OCI-LY7 (cell line): Measurements from ENCODE around the gene PNLIPRP3. TPM values are rescaled to one million over a fixed set of nuclear protein-coding genes. Genes with fewer than 3 reads are reported as not detected.

Experiments
- BruUV-seq: library from RNA; stranded (reverse); fragments of 400-500 nt; replicated peaks from 2 replicates; lab custom pipeline; 2021; lab: Mats Ljungman, UMichigan
- CTCF ChIA-PET: fragments of 300-600 bp; sonication (Branson Sonifier 250); formaldehyde crosslinking; loops from one replicate; lab custom pipeline; 2022; ENCODE audit warnings: antibody characterized with exemption; ENCODE audit not compliant: unreplicated experiment; lab: Charles Lee
- POLR2A ChIA-PET: fragments of 300-600 bp; sonication (Branson Sonifier 250); formaldehyde crosslinking; loops from one replicate; lab custom pipeline; 2022; ENCODE audit warnings: antibody characterized with exemption; lab: Charles Lee
- DNase-seq: peaks from one replicate; pipeline ENCODE4 v3.0.0-alpha.2; 2015; ENCODE audit warnings: low spot score
- H2AFZ ChIP-seq: fragments of 200-600 bp; sonication (generic), shearing (Covaris generic); 2 replicates; pipeline ENCODE4 v1.6.1; 2014; ENCODE audit warnings: mild to moderate bottlenecking, antibody characterized with exemption, low read length, moderate library complexity
- H3K27ac ChIP-seq: fragments of 200-600 bp; sonication (generic); 2 replicates; pipeline ENCODE4 v1.5.1; 2014; ENCODE audit warnings: mixed run types, low read depth, mild to moderate bottlenecking, moderate library complexity, low read length, inconsistent platforms; ENCODE audit not compliant: poor library complexity, severe bottlenecking
- H3K36me3 ChIP-seq: fragments of 200-600 bp; sonication (generic); 2 replicates; pipeline ENCODE4 v1.6.1; 2014; ENCODE audit warnings: mild to moderate bottlenecking, antibody characterized with exemption, low read length, moderate library complexity, mixed read lengths; ENCODE audit not compliant: insufficient read depth
- H3K4me1 ChIP-seq: fragments of 200-600 bp; sonication (generic); 2 replicates; pipeline ENCODE4 v1.5.1; 2014; ENCODE audit warnings: mild to moderate bottlenecking, low read length; ENCODE audit not compliant: insufficient read depth, poor library complexity, severe bottlenecking
- H3K4me2 ChIP-seq: fragments of 200-600 bp; sonication (generic); 2 replicates; pipeline ENCODE4 v1.6.1; 2014; ENCODE audit warnings: mild to moderate bottlenecking, low read length
- H3K4me3 ChIP-seq: fragments of 200-600 bp; sonication (generic); 2 replicates; pipeline ENCODE4 v1.5.1; 2014; ENCODE audit warnings: mild to moderate bottlenecking, low read depth, low read length; ENCODE audit not compliant: poor library complexity, severe bottlenecking
- H3K79me2 ChIP-seq: fragments of 200-600 bp; sonication (generic); 2 replicates; pipeline ENCODE4 v1.6.1; 2016; ENCODE audit warnings: low read depth, mild to moderate bottlenecking, low read length, moderate library complexity, mixed read lengths; ENCODE audit not compliant: insufficient read depth
- H3K9me2 ChIP-seq: fragments of 200-600 bp; sonication (generic); 2 replicates; pipeline ENCODE4 v1.6.1; 2016; ENCODE audit warnings: mild to moderate bottlenecking, low read length, mixed read lengths; ENCODE audit not compliant: insufficient read depth
- H3K9me3 ChIP-seq: fragments of 200-600 bp; sonication (generic); 2 replicates; pipeline ENCODE4 v1.6.1; 2014; ENCODE audit warnings: mild to moderate bottlenecking, mixed run types, low read length, mixed read lengths
- H4K20me1 ChIP-seq: fragments of 200-600 bp; sonication (generic); 2 replicates; pipeline ENCODE4 v1.6.1; 2014; ENCODE audit warnings: mild to moderate bottlenecking, antibody characterized with exemption, low read length, moderate library complexity, mixed read lengths; ENCODE audit not compliant: insufficient read depth
- EZH2phosphoT487 ChIP-seq: fragments of 200-600 bp; sonication (generic); IDR thresholded peaks from 2 replicates; pipeline ENCODE4 v1.6.1; 2018; ENCODE audit warnings: low read depth, borderline replicate concordance, mild to moderate bottlenecking, mixed run types, antibody characterized with exemption, low read length, moderate library complexity, mixed read lengths
- intact Hi-C: fragments of 100-400 bp; cut with micrococcal nuclease; formaldehyde crosslinking; loops from one replicate; pipeline ENCODE4 v1.10.0; 2022; ENCODE audit not compliant: unreplicated experiment
- total RNA-seq, 2 experiments: library from RNA; depleted of rRNA in 1 of 2; stranded (reverse); fragments of >200 nt in 1 of 2; shearing (Covaris generic) in 1 of 2; gene quantifications; 2 replicates each; pipeline ENCODE4 v1.2.3, GENCODE V29; 2014 to 2022
- TF ChIP-seq, protein P1 (sequence below): fragments of 200-600 bp; sonication (generic); conservative IDR thresholded peaks from 2 replicates; pipeline ENCODE4 v1.5.1; 2014; ENCODE audit warnings: mild to moderate bottlenecking, antibody characterized with exemption, low read length, moderate library complexity, mixed read lengths

Gene PNLIPRP3
- total RNA-seq, 2 experiments from 2014 or later: not detected

DNA sequence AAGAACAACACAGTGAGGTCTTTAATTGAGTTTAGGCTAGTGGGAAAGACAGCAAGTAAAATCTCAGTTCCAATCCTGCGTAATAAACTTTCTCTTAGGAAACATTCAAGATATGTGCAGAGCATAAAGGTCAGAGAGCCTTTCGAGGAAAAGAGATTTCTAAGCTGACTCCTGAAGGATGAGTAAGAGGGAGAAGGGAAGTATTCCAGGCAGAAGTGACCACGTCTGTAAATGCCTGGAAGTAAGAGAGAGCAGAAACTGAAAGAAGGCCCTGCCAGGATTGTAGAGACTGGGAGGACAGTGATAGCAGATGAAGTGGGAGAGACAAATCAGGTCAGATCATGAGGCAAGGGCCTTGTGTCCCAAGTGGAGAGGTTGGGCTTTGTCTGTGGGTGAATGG, 41.8 kb downstream of the PNLIPRP3 start:
- H3K4me1 ChIP-seq: no peaks in the 10 kb centered on the region
- no peak for TF ChIP-seq EZH2phosphoT487
- TF ChIP-seq, protein P1, sequence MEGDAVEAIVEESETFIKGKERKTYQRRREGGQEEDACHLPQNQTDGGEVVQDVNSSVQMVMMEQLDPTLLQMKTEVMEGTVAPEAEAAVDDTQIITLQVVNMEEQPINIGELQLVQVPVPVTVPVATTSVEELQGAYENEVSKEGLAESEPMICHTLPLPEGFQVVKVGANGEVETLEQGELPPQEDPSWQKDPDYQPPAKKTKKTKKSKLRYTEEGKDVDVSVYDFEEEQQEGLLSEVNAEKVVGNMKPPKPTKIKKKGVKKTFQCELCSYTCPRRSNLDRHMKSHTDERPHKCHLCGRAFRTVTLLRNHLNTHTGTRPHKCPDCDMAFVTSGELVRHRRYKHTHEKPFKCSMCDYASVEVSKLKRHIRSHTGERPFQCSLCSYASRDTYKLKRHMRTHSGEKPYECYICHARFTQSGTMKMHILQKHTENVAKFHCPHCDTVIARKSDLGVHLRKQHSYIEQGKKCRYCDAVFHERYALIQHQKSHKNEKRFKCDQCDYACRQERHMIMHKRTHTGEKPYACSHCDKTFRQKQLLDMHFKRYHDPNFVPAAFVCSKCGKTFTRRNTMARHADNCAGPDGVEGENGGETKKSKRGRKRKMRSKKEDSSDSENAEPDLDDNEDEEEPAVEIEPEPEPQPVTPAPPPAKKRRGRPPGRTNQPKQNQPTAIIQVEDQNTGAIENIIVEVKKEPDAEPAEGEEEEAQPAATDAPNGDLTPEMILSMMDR: no peak
- CTCF ChIA-PET: no interaction called here

DNA sequence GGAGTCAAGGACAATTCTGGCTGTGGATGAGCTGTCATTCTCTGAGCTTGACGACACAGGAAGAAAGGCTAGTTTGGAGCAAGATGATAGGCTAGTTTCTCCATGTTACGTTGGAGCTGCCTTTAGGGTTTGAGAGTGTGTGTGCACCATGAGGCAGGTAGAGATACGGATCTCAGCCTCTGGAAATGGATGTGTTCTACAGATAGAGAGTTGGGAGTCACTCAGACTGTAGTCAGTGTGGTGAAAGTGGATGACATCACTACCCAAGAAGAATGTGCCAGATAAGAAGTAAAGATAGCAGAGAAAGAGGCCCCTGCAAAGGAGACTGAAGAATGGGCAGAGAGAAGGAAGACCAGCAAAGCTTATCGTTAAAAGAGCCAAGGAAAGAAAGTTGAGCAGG, 42.4 kb downstream of the PNLIPRP3 start:
- H3K27ac ChIP-seq: no peak overlapping the region
- H3K4me2 ChIP-seq: no peak overlapping the region
- H3K36me3 ChIP-seq: no peaks in the 10 kb centered on the region
- no peak overlapping the region for H3K4me3 ChIP-seq
- intact Hi-C loops: no loop called here
- no peaks in the 10 kb centered on the region for H3K79me2 ChIP-seq
- CTCF ChIA-PET: no interaction called here
- H3K4me1 ChIP-seq: no peaks in the 10 kb centered on the region
- no peak for DNase-seq
- no peaks in the 10 kb centered on the region for H3K9me3 ChIP-seq
- no peaks in the 10 kb centered on the region for H3K9me2 ChIP-seq
- H2AFZ ChIP-seq: no peak overlapping the region
- TF ChIP-seq, protein P1: no peak
- TF ChIP-seq EZH2phosphoT487: no peak
- BruUV-seq: no TSS peak
- POLR2A ChIA-PET: no interaction called here
- no peaks in the 10 kb centered on the region for H4K20me1 ChIP-seq

More for the DNA sequence above, 41.8 kb downstream of the PNLIPRP3 start:
- BruUV-seq: no TSS peak
- no peak overlapping the region for H3K27ac ChIP-seq
- DNase-seq: no peak
- H3K4me3 ChIP-seq: no peak overlapping the region
- POLR2A ChIA-PET: no interaction called here
- H3K4me2 ChIP-seq: no peak overlapping the region
- H3K9me2 ChIP-seq: no peaks in the 10 kb centered on the region
- no peaks in the 10 kb centered on the region for H3K9me3 ChIP-seq
- no peaks in the 10 kb centered on the region for H3K79me2 ChIP-seq
- H2AFZ ChIP-seq: no peak overlapping the region
- H3K36me3 ChIP-seq: no peaks in the 10 kb centered on the region
- H4K20me1 ChIP-seq: no peaks in the 10 kb centered on the region
- intact Hi-C loops: no loop called here

DNA sequence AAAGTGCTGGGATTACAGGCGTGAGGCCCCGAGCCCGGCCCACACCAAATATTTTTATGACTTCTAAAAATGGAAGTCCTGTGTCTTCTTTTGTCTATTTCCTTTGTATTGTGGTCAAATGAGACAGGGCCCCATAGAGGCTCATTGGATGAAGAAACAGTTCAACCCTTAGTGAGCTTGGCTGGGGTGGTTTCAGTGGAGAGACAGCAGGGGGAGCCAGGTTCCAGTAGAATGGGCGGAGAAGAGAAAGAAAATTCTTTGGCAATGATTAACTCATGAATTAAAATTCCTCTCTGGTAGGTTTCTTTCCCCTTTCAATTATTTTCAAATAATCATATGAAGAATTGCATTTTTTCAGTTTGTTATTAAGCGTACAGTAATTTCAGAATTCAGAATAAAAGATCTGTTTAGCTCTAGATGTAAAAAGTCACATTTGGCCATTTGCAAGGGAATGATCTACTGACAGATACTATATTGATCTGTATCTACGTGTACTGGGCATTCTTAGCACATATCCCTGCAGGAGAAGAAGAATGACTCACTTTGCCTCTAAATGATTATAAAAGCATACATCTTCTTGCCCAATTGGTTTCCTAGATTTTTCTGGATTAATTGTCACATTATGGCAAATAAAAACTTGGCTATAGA, 43.2 kb downstream of the PNLIPRP3 start:
- ChIA-PET POLR2A (no interaction called here), CTCF (no interaction called here)
- Histone ChIP-seq H4K20me1 (no peaks in the 10 kb centered on the region), H3K79me2 (no peaks in the 10 kb centered on the region), H3K36me3 (no peaks in the 10 kb centered on the region), H3K4me2 (no peak overlapping the region), H2AFZ (no peak overlapping the region), H3K4me1 (no peaks in the 10 kb centered on the region), H3K4me3 (no peak overlapping the region), H3K9me3 (no peaks in the 10 kb centered on the region), H3K9me2 (no peaks in the 10 kb centered on the region), H3K27ac (no peak overlapping the region)
- BruUV-seq: no TSS peak
- intact Hi-C loops: no loop called here
- TF ChIP-seq, protein P1: peak; percentile 53
- no peak for TF ChIP-seq EZH2phosphoT487
- peak; percentile 4 for DNase-seq
